ENCODE results near the gene CMSS1.

- TF ChIP-seq CTCF (IDR thresholded peaks at IDR 0.05) (no peak), ELF4 (CRISPR knock-in tag; IDR thresholded peaks at IDR 0.05; ENCODE audit: low read depth) (no peak), TP53 (CRISPR knock-in tag; IDR thresholded peaks at IDR 0.05) (no peak), JUN (CRISPR knock-in tag; IDR thresholded peaks at IDR 0.05) (no peak), KAT7 (CRISPR knock-in tag; IDR thresholded peaks at IDR 0.05; ENCODE audit: borderline replicate concordance) (no peak), ESRRA (CRISPR knock-in tag; IDR thresholded peaks at IDR 0.05; ENCODE audit: borderline replicate concordance) (no peak), RELA (CRISPR knock-in tag; IDR thresholded peaks at IDR 0.05; ENCODE audit: borderline replicate concordance) (no peak), ZNF416 (CRISPR knock-in tag; IDR thresholded peaks at IDR 0.05) (no peak), ETV6 (CRISPR knock-in tag; IDR thresholded peaks at IDR 0.05) (no peak), ZNF263 (CRISPR knock-in tag; IDR thresholded peaks at IDR 0.05; ENCODE audit: low read depth) (no peak), USF2 (CRISPR knock-in tag; IDR thresholded peaks at IDR 0.05) (no peak)
- TF ChIP-seq, protein P1, sequence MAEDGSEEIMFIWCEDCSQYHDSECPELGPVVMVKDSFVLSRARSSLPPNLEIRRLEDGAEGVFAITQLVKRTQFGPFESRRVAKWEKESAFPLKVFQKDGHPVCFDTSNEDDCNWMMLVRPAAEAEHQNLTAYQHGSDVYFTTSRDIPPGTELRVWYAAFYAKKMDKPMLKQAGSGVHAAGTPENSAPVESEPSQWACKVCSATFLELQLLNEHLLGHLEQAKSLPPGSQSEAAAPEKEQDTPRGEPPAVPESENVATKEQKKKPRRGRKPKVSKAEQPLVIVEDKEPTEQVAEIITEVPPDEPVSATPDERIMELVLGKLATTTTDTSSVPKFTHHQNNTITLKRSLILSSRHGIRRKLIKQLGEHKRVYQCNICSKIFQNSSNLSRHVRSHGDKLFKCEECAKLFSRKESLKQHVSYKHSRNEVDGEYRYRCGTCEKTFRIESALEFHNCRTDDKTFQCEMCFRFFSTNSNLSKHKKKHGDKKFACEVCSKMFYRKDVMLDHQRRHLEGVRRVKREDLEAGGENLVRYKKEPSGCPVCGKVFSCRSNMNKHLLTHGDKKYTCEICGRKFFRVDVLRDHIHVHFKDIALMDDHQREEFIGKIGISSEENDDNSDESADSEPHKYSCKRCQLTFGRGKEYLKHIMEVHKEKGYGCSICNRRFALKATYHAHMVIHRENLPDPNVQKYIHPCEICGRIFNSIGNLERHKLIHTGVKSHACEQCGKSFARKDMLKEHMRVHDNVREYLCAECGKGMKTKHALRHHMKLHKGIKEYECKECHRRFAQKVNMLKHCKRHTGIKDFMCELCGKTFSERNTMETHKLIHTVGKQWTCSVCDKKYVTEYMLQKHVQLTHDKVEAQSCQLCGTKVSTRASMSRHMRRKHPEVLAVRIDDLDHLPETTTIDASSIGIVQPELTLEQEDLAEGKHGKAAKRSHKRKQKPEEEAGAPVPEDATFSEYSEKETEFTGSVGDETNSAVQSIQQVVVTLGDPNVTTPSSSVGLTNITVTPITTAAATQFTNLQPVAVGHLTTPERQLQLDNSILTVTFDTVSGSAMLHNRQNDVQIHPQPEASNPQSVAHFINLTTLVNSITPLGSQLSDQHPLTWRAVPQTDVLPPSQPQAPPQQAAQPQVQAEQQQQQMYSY (CRISPR knock-in tag; IDR thresholded peaks at IDR 0.05) = no peak
- TF ChIP-seq, protein P2, sequence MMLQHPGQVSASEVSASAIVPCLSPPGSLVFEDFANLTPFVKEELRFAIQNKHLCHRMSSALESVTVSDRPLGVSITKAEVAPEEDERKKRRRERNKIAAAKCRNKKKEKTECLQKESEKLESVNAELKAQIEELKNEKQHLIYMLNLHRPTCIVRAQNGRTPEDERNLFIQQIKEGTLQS (CRISPR knock-in tag; conservative IDR thresholded peaks at IDR 0.05) = no peak
These were observed 251.8 kb downstream of the CMSS1 start for GRCh38 chr3:100069472-100069871.
